Hypothalamus (tissue), 51 donors: Measurements from ENCODE around the gene SLC38A3.
"Not testable (repeated sequence)": the region's sequence is repeated elsewhere in the genome, so short reads cannot be mapped to it uniquely, and the experiment has no call there.

Source experiments
- DNase-seq, 51 donors: peaks; one replicate each; lab custom pipeline; 2025; lab: John Stamatoyannopoulos, UW

The SLC38A3 gene

DNA sequence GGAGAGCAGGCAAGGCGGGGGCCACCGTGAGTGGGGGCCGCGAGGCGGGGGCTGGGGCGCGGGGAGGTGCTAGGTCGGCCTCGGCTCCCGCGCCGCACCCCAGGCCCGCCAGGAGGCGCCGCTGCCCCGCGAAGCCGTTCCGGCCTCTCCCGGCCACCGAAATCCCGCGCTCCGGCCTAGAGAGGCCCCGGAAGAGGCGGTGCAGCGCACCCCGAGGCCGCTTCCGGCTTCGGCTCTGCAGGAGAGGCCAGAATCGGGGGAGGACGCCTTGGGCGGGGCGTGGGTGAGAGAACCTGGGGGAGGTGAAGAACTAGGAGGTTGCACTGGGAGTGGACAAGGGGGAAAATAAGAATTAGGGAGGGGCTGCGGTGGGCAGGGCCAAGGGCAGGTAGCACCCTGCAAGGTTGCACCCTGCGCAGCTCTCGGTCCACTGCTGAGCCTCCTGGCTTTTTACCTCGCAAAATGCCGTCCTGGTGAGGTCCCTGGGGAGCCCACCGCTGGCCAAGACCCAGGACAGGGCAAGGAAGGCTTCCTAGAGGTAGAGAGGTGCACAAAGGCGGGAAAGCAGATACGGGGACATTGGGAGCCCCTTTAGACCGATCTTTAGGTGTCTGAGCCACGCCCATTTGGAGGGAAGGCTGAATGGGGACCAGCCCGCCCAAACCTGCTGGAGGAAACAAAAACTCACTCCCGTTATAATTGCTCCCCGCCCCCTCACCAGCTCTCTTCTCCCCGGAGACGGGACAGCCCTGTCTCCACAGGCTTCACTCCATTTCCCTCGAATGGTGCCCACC is 22.5 kb downstream of the SLC38A3 start:
- DNase-seq: peak in 50 of 51 donors; percentile 46 to 93 (median 82)

DNA sequence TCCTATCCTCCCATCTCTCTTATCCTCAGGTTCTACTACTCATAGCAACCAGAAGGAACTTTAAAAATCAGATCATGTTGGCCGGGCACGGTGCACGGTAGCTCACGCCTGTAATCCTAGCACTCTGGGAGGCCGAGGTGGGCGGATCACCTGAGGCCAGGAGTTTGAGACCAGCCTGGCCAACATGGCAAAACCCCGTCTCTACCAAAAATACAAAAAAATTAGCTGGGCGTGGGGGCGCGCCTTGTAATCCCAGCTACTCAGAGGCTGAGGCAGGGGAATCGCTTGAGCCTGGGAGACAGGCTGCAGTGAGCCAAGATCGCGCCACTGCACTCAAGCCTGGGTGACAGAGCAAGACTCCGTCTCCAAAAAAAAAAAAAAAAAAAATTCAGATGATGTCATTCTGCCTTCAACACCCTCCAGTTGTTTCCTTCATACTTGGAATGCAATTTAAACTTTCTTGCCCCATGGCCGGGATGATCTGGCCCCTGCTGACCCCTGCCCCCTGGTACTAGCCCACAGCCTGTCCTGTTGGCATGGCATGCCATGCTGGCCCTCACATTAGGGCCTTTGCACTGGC is 23.2 kb downstream of the SLC38A3 start:
- DNase-seq: not testable (repeated sequence)

DNA sequence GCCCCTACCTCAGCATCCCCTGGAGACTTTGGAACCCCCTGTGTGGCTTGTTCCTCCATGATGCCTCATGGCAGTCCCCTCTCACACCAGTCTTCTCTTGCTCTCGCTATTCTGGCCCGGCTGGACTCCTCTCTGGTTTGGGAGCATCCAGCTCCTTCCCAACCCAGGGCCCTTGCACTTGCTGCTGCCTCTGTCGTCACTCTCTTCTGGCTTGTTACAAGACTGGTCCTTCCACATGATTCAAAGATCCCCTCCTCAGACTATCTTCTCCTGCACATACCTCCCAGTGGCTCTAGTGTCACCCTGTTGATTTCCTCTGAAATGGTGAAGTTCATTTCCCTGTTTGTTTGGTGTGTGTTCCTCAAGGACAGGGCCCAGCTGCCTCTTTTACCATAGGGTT is 24.4 kb downstream of the SLC38A3 start:
- no peak for DNase-seq

DNA sequence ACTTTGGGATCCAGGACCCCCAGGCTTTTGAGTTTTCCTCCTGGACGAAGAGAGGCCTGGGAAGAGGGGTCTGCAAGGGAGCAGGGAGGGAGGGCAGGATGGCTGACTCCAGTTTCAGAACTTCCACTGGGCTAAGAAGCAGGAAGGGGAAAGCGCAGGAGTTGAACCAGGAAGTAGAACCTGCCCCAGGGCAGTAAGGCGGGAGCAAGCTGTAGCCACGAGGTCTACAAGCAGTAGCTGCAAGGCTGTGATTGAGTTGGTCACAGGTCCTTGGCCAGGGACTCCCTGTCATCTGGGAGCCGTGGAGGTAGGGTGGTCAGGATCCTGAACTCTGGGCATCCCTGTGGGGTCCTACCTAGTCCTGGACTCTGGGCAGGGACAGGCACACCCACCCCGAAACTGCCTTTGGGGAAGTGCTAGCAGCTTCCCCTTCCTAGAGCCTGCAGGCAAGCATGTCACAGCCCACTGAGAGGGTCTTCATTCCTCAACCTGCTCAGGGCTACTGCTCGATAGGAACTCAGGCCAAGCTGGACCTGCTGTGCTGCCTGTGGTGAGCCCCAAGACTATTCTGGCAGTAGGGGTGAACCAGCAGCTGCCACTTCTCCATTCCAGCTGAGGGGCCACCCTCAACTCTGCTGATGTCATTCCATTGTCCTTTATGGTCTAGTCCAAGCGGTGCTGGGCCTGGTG is 25.2 kb downstream of the SLC38A3 start:
- DNase-seq: peak in 8 of 51 donors; percentile 4 to 38 (median 17)

DNA sequence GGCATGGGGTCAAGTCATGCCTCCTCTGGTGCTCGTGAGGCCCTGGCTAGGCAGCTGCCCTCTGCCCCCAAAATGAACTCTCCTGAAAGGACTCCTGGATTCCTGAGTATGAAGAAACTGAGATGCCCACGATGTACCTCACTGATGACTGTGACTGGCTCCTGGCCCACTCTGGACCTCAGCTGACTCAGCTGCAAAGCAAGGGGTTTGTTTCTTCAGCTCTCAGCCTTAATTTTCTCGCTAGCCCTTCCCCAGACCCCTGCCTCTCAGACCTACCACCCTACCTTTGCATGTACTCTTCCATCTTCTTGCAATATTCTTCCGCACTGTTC is 25.7 kb downstream of the SLC38A3 start:
- no peak for DNase-seq

DNA sequence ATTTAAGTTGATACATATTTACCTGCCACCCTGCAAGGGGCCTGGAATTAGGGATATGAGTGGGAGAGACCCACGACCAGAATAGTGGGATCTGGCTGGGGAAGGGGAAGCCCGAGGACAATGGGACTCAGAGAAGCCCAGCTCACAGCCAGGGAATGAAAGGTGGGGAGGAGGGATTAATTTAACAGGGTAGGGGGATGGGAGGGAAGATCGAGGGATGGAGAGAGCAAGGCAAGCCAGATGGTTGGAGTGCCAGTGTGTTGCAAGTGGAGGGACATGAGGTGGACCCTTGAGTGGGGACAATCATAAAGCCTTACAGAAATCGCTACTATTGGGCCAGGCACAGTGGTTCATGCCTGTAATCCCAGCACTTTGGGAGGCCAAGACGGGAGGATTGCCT is 26.5 kb downstream of the SLC38A3 start:
- DNase-seq: no peak

DNA sequence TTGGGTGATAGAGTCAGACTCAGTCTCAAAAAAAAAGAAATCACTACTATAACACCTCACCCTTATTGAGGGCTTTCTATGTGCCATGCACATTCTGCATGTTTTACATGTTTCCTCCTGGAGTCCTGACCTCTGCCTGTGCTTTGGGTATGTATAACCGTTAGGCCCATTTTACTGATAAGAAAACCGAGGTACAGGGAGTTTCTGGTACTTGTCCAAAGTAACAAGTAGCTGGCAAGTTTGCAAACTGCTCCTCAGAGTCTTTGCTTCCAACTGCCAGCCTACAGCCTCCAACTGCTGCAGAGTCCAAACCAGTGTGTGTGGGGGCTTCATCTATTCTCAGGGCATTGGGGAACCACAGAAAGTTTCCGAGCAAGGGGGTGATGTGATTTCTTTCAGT is 27.2 kb downstream of the SLC38A3 start:
- no peak for DNase-seq

DNA sequence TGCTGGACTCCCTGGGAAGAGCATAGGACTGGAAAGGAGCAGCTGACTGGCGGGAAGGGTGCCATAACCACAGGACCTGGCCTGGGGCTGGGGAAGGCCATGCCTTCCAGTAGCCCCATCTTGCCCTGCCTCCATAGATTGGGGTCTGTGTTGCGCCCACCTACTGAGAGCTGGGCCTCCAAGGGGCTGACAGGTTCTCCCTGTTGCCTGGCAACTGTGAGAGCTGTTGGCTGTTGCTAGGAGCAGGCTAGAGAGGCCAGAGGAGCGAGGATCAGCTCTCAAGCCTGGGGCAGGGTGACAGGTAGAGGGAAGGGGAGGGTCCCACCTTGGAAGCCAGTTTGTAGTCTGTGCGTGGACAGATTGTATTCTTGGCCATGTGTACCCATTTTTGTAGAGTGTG is 28.1 kb downstream of the SLC38A3 start:
- peak in 1 of 51 donors; percentile 11 for DNase-seq

DNA sequence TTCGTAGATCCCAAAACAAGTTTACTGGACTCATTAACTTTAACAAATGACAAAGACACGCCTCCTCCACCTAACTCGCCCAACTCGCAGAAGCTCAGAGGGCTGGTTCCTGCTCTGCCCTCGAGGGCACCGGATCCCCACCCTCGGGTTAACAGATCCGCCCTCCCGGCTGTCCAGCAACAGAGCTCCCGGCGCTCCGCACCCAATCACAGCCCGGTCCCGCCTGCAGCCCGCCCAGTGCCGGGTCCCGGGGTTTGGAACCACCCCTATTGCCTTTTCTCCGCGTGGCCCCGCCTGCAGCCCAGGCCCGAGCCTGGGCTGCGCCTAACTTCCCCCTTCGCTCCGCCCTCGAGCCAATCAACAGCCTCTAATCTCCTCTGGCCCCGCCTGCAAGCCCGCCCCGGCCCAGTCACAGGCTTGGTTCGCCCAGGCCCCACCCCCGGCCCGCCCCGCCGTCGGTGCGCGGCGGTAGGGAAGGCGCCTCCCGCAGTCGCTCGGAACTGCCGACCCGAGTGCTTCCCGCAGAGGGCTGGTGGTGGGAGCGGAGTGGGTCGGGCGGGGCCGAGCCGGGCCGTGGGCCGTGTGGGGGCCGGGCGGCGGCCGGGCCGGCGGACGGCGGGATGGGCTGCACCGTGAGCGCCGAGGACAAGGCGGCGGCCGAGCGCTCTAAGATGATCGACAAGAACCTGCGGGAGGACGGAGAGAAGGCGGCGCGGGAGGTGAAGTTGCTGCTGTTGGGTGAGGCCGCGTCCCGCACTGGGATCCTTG is 30.8 kb downstream of the SLC38A3 start, which contains the start of gene GNAI2:
Gene GNAI2, plus strand, starts transcription at position 489 of the 768 bp plus-strand sequence. Its CDS starts 132 bp downstream, at position 621.
- DNase-seq: peak; percentile 67 to 100 (median 98)

DNA sequence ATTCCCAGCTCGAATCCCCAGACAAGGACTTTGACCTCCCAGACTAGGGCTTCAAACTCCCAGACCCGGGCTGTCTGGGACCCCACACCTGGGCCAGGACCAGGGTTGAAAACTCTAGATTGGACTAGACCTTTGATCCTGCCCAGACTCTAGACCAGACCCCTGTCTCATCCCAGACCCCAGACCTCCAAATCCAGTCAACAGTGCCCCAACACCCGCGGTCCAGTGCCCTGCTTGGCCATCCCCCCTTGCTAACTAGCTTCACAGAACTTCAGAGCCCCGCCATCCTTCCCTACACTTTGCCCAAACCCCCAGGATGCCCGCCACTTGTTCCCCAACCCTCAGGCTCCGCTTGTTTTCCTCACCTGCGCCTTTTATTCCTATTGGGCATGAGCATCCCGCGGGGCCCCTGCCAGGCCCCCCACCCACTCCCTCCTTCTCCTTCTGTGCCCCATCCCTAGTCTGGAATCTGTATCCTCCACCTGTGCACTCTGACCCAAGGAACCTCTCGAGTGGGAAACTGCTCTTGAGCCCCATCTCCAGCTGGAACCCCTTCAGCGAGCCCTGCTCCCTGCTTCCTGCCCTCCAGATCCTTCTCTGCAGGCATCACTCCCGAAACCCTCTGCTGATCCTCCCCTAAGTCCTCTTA is 31.5 kb downstream of the SLC38A3 start:
- peak in 1 of 51 donors; percentile 29 for DNase-seq

DNA sequence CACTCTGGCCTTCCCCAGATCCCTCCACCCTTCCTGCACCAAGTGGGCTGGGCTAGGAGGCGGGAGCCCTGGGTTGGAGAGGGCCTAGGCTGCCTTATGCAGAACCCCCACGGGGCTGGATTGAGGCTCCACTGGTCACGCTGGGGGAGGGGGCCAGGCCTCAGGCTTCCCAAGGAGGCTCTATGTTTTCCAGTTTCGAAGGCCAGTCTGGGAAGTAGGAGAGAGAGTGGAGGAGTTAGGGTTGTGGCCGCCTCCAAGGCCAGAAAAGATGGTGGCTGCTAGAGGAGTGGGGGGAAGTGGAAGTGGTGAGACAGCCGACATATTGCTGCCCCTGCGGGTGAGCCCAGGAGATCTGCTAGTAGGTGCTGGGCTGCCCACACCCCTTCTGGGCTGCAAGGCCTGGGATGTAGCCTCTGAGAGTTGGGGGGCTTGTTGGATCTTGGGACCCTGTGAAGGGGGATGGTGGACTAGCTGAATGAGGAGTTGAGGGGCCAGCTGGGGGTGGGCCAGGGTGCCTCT is 32.1 kb downstream of the SLC38A3 start:
- peak in 7 of 51 donors; percentile 16 to 55 (median 26) for DNase-seq

DNA sequence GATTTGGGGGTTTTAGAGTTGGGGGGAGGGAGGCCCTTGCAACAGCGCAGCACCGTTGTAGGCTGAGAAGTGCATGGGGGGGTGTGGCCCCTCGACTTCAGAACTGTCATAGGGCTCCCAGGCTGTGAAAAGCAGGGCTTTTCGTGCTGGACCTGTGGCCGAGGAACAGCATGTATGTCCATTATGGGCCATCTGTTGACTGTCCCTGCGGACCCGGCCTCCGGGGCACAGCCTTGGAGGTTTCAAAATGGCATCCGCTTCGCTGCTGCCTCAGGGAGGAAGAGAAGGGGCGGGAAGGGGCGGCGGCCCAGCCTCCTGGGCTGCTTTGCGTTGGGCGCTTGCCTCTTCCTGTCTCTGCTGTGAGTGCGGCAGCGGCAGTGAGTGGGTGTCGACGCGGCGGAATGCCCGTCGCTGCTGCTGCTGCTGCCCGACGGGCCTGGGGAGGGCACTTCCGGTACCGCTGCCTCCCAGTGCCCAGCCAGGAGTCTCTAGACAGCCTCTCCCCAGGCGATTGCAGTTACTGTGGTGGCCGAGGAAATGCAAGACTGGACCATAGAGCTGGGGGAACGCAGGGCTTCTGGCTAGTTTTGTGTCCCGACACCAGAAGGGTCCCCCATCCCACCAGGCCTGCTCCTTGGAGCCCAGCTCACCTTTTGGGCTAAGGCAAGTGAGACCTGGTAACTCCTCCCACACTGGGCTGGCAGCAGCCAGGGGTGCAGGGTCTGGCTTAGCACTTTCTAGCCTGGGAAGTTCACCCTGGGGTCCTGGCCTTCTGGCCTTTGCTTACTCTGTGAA is 32.9 kb downstream of the SLC38A3 start:
- peak in 45 of 51 donors; percentile 23 to 80 (median 56) for DNase-seq

DNA sequence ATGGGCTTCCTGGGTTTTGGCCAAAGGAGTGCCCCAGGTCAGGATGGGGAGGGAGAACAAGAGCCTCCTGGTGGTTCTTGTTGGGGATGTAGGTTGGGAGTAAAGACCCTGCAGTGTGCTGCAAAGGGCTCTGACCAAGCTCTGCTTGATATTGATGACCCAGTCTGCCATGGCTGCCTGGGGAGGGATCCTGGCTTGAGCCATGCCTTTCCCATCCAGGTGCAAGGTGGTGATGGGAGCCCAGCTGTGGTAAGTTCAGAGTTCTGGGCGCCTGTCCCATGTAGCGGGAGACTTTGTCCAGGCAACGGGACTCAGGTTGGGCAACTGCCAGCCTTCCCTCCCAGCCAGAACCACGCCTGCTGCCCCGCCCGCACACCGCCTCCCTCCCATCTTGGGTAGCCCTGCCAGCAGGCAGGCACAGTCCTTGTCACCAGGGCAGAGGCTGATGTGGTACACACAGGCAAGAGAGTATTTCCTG is 33.5 kb downstream of the SLC38A3 start:
- peak in 40 of 51 donors; percentile 17 to 83 (median 62) for DNase-seq

DNA sequence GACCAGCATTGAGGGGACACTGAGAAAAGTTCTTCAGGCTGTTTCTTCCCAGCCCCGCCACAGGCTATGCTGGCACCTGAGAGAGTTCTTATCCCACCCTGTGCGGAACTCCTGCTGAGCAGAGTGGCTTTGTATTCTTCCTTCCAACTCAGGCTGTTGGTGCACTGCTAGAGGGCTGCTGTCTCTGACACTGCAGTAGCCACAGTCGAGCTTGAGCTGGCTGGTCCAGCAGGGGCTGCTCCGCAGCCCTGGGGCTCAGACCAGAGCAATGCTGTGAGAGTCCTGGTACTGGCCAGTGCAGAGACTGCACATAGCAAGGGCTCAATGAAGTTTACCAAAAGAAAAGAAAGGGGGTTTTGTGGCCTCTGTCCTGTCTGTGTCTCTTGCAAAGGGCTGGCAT is 34.6 kb downstream of the SLC38A3 start:
- DNase-seq: no peak

DNA sequence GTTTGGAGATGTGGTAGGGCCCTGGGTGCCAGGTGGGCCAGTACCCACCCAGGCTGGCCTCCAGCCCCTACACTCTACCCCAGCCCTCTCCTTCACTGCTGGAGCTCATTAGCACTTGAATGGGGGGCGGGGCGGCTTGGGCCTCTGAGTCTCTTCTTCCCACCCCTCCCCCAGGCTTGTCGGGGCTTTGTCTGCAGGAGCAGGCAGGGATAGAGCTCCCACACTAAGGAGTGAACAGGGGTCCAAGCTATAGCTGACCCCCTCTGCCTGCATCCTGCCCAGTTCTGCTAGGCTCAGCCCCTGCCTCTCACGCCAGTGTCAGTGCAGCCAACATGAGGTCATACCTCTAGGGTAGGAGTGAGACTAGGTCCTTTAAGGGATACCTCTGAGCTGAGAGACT is 36.1 kb downstream of the SLC38A3 start:
- peak in 2 of 51 donors; percentile 12 to 23 for DNase-seq

DNA sequence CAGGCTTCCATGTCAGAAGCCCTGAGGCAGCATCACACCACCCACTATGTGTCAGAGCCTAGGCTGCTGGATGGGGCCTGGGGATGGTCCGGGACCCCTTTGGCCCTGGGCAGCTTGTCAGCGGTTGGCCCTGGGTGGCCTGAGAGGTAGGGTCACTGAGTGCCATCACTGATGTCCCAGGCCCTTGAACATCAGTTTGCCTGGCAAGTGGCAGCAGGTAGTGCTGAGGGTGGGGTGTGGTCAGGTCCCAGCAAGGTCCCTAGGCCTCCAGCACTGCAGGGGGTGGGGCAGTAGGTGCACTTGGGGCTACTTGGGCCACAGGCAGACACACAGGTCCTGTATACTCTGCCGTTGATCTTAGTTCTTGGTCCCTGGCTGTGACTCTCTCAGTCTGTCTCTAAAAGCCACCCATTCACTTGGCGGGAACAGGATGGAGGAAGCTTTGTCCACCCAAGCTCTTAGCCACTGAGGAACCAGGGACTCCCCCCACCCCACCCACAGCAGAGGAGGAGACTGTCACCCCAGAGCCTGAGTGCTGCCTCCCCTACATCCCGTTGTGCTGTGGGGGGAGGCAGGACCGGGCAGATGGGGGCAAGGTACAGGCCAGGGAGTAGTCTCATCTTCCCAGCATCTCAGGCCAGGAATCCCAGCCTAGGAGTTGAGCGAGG is 36.8 kb downstream of the SLC38A3 start:
- no peak for DNase-seq

DNA sequence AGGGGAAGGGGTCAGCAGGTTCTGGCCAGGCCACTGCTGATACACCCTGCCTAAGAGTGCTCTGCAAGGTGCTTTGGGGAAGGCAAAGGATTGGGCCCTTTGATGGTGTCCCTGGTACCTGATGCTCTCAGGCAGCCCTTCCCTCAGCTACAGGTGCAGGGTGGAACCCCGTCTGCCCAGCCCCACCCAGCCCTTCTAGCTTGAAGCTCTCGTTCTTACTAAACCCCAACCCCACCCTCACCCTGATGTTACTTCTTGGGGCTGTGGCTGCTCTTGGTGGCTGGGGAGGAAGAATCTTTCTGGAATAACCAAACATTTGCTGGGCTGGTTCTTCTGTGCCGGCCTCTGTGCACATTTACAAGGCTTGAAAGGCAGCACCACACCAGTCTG is 37.3 kb downstream of the SLC38A3 start:
- DNase-seq: no peak

DNA sequence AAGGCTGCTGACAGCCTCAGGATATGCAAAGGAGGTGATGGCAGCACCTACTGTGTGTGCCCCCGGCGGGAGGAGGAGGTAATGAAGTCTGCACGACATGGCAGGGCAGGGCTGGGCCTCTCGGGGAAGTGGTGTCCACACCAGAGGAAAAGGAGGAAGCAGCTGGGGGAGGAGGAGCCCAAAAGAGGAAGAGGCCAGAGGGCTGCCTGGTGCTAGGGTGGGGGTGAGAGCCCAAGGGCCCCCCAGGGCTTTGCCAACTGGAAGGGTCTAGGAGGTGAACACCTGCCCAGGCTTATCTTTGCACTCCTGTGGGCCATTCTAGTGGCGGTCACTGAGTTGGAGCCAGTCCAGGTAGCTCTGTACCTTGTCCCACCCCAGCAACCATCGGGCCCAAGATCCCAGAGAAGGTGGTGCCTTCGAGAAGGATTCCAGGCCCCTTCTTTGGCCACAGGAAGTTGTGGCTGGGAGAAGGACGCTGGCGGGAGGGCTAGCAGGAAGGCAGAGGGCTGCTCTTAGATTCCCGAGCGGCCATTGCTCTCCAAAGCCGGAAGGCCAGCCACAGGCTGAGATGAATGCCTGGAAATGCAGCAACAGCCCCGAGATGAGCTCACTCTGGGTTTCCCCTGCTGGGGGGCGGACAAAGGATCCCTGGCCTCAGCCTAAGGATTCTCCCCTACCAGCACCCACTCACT is 37.9 kb downstream of the SLC38A3 start:
- peak in 20 of 51 donors; percentile 18 to 59 (median 35) for DNase-seq
